ENCODE data around the gene EPGN. TPM values are rescaled to one million over a fixed set of nuclear protein-coding genes. Genes with fewer than 3 reads are reported as not detected.

Gene EPGN
- total and polyA plus RNA-seq, 2 donors (not counting 1 experiment from before 2014, with no cell fraction given) = 0.32 TPM; not detected in 1

- CTCF ChIA-PET = interaction anchor here (0.7 kb wide), 1 partner anchor 16 kb away, joined by 3 read pairs; no protein-coding TSS in a partner anchor
- intact Hi-C loops (cut with micrococcal nuclease) = no loop called here
- WGBS (ENCODE audit: insufficient coverage) = no CpG with 5 or more reads among the region's 1 CpG
These were observed 49.7 kb downstream of the EPGN start for GRCh38 chr4:74357965-74358364.

GRCh38 chr4:74361671-74362070, 53.4 kb downstream of the EPGN start:
- TF ChIP-seq CTCF (IDR thresholded peaks at IDR 0.05) (no peak), EZH2 (IDR thresholded peaks at IDR 0.05; ENCODE audit: borderline replicate concordance, insufficient read depth, low read depth, low read length, poor library complexity, severe bottlenecking) (no peak)
- WGBS (ENCODE audit: insufficient coverage) = no CpG with 5 or more reads among the region's 4 CpGs
- peaks cover 0 to 21% (median 16%) of the 10 kb centered on the region in 4 experiments for H3K27me3 ChIP-seq (replicated peaks in 1 of 4; ENCODE audit: control extremely low read depth in 1 of 4, control insufficient read depth in 3 of 4, insufficient read depth in 4 of 4, low read length in 3 of 4)
- no peak overlapping the region for H3K9ac ChIP-seq (ENCODE audit: low read length)
- peaks cover 11 to 17% of the 10 kb centered on the region in 2 donors for H3K4me1 ChIP-seq (ENCODE audit: control insufficient read depth in 2 of 2, insufficient read depth in 2 of 2, low read length in 2 of 2)
- intact Hi-C loops (cut with micrococcal nuclease) = no loop called here
- Mint-ChIP-seq H3K4me3 (no peak overlapping the region), H3K9me3 (ENCODE audit: insufficient read depth) (no peaks in the 10 kb centered on the region), H3K4me1 (peaks cover 16% of the 10 kb centered on the region), H3K27me3 (peaks cover 34% of the 10 kb centered on the region), H3K27ac (no peak overlapping the region)
- H3K27ac ChIP-seq (ENCODE audit: low read length in 2 of 2) = no peak overlapping the region
- H3K4me3 ChIP-seq (ENCODE audit: control extremely low read depth in 1 of 5, extremely low read depth in 1 of 5, insufficient read depth in 1 of 5, low read depth in 2 of 5, low read length in 4 of 5) = no peak overlapping the region
- H3K36me3 ChIP-seq (replicated peaks in 1 of 2; ENCODE audit: control extremely low read depth in 1 of 2, control insufficient read depth in 1 of 2, extremely low read depth in 1 of 2, insufficient read depth in 2 of 2, low read length in 1 of 2) = no peaks in the 10 kb centered on the region
- H4K20me1 ChIP-seq (ENCODE audit: control insufficient read depth, insufficient read depth, low read length, poor library complexity, severe bottlenecking) = no peaks in the 10 kb centered on the region
- no peaks in the 10 kb centered on the region for H3K9me3 ChIP-seq (ENCODE audit: control extremely low read depth in 1 of 3, control insufficient read depth in 2 of 3, insufficient read depth in 1 of 3, low read length in 2 of 3)
- POLR2A ChIA-PET = no interaction called here
- DNase-seq = no peak
- no peaks in the 10 kb centered on the region for H3K79me2 ChIP-seq (ENCODE audit: control insufficient read depth, insufficient read depth, low read length)
- CTCF ChIA-PET = no interaction called here
- H3K4me2 ChIP-seq (replicated peaks; ENCODE audit: low read depth, low read length, poor library complexity, severe bottlenecking) = no peak overlapping the region
- no peak overlapping the region for H2AFZ ChIP-seq (ENCODE audit: insufficient read depth, low read depth, low read length, poor library complexity, severe bottlenecking)
- no peak for ATAC-seq (ENCODE audit: low read depth)

More at GRCh38 chr4:74357965-74358364, 49.7 kb downstream of the EPGN start:
- no peaks in the 10 kb centered on the region for H3K4me1 Mint-ChIP-seq
- H3K27me3 Mint-ChIP-seq = peaks cover 24% of the 10 kb centered on the region
- Histone ChIP-seq H3K27me3 (replicated peaks in 1 of 4; ENCODE audit: control extremely low read depth in 1 of 4, control insufficient read depth in 3 of 4, insufficient read depth in 4 of 4, low read length in 3 of 4) (peaks cover 0 to 5% (median 0%) of the 10 kb centered on the region in 4 experiments), H3K27ac (ENCODE audit: low read length in 2 of 2) (no peak overlapping the region), H3K4me2 (replicated peaks; ENCODE audit: low read depth, low read length, poor library complexity, severe bottlenecking) (no peak overlapping the region), H3K4me1 (ENCODE audit: control insufficient read depth in 2 of 2, insufficient read depth in 2 of 2, low read length in 2 of 2) (no peaks in the 10 kb centered on the region), H3K4me3 (ENCODE audit: control extremely low read depth in 1 of 5, extremely low read depth in 1 of 5, insufficient read depth in 1 of 5, low read depth in 2 of 5, low read length in 4 of 5) (no peak overlapping the region), H3K9ac (ENCODE audit: low read length) (no peak overlapping the region), H2AFZ (ENCODE audit: insufficient read depth, low read depth, low read length, poor library complexity, severe bottlenecking) (no peak overlapping the region), H3K9me3 (ENCODE audit: control extremely low read depth in 1 of 3, control insufficient read depth in 2 of 3, insufficient read depth in 1 of 3, low read length in 2 of 3) (no peaks in the 10 kb centered on the region), H4K20me1 (ENCODE audit: control insufficient read depth, insufficient read depth, low read length, poor library complexity, severe bottlenecking) (no peaks in the 10 kb centered on the region), H3K79me2 (ENCODE audit: control insufficient read depth, insufficient read depth, low read length) (no peaks in the 10 kb centered on the region), H3K36me3 (replicated peaks in 1 of 2; ENCODE audit: control extremely low read depth in 1 of 2, control insufficient read depth in 1 of 2, extremely low read depth in 1 of 2, insufficient read depth in 2 of 2, low read length in 1 of 2) (no peaks in the 10 kb centered on the region)
- no peak overlapping the region for H3K27ac Mint-ChIP-seq
- POLR2A ChIA-PET = no interaction called here
- ATAC-seq (ENCODE audit: low read depth) = no peak
- no peak overlapping the region for H3K4me3 Mint-ChIP-seq
- no peak for DNase-seq
- H3K9me3 Mint-ChIP-seq (ENCODE audit: insufficient read depth) = no peaks in the 10 kb centered on the region
- TF ChIP-seq CTCF (IDR thresholded peaks at IDR 0.05) (no peak), EZH2 (IDR thresholded peaks at IDR 0.05; ENCODE audit: borderline replicate concordance, insufficient read depth, low read depth, low read length, poor library complexity, severe bottlenecking) (no peak)

Measured in B cell (primary cell).